GM21576 (cell line): ENCODE data around the gene SLITRK5.

Experiments used
- ATAC-seq: cut with Tn5 transposase; IDR thresholded peaks from one replicate; pipeline ENCODE4 v1.9.1; 2021; ENCODE audit warnings: mild to moderate bottlenecking, moderate library complexity; ENCODE audit not compliant: unreplicated experiment

SLITRK5 gene, protein sequence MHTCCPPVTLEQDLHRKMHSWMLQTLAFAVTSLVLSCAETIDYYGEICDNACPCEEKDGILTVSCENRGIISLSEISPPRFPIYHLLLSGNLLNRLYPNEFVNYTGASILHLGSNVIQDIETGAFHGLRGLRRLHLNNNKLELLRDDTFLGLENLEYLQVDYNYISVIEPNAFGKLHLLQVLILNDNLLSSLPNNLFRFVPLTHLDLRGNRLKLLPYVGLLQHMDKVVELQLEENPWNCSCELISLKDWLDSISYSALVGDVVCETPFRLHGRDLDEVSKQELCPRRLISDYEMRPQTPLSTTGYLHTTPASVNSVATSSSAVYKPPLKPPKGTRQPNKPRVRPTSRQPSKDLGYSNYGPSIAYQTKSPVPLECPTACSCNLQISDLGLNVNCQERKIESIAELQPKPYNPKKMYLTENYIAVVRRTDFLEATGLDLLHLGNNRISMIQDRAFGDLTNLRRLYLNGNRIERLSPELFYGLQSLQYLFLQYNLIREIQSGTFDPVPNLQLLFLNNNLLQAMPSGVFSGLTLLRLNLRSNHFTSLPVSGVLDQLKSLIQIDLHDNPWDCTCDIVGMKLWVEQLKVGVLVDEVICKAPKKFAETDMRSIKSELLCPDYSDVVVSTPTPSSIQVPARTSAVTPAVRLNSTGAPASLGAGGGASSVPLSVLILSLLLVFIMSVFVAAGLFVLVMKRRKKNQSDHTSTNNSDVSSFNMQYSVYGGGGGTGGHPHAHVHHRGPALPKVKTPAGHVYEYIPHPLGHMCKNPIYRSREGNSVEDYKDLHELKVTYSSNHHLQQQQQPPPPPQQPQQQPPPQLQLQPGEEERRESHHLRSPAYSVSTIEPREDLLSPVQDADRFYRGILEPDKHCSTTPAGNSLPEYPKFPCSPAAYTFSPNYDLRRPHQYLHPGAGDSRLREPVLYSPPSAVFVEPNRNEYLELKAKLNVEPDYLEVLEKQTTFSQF

GRCh38 chr13:87671031-87671752 lies at the start of gene SLITRK5:
Gene SLITRK5 (plus strand): TSS chr13:87671371. CDS start chr13:87675389, 4,018 bp downstream.
- ATAC-seq, result peak; percentile 92

DNA sequence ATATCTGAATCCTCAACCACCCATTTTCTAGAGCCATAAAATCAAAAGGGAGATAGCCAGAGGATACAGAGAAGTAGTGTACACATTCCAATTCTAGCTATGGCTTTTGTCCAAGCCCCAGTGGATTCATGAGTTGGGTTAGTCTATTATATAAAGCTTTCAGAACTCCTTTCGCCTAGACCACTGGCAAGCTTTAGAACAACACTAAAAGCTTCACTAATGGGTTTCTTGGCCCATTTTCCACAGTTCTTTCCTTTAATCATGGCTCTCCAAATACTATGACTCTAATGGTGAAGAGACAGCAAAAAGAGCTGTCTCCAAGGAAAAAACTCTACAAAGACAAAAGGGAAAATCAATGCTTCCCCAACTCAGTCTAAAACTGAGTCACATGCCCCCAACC lies 48.2 kb upstream of the SLITRK5 start:
- ATAC-seq, result no peak

DNA sequence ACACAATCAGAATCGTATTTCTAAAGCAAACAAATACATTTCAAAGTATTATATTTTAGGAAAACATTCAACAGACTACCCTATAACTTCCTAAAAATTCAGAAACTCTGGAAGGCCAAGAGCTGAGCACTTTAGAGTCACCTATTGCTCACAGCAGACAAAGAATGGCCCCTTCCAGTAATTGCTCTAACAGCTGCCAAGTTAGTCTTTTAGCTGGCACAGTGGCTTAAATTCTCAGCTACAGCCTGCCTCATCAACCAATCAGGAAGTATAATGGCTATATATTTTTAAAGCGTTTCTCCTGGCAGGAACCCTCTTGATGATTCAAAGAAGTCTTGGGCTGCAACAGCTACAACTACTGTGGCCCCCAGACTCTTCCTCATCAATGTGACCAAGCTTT lies 14.9 kb upstream of the SLITRK5 start:
- no peak for ATAC-seq

DNA sequence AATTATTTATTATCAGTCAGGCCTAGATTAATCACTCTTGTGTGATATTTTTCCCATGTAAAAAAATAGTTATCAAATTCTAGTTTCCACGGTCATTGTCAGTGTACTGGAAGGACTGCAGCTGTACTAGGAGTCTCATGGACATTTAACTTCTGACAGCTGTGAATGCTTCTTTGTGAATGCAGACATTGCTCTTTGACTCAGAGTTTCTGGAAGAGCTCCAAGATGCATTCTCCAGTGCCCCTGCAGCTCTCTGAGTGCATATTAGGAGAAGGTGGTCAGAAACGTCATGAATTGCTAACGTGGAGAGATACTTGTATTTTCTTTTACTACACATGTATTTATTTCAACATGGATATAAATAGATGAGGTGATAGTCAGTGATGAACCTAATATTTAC lies 9.7 kb upstream of the SLITRK5 start:
- no peak for ATAC-seq

DNA sequence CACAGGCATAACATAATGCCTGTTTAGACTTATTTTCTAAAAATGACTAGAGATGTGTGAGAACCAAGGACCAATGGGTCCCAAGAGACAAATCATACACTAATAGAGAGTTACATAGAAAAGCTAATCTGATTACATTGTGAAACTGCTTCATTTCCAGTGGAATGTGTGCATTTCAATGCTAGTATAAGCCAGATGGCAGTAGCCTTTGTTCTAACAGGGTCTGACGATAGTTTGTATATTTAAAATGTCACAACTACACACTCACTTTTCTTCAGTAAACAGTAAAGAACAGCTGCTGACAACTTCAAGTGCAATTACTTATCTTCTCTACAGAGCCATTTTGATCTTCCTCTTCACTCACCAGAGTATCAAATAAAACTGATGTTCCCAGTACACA lies 4.3 kb upstream of the SLITRK5 start:
- ATAC-seq, result no peak

GRCh38 chr13:87667686-87668085 lies 3.5 kb upstream of the SLITRK5 start:
- no peak for ATAC-seq

GRCh38 chr13:87669379-87669978 lies 1.7 kb upstream of the SLITRK5 start:
- ATAC-seq, result peak; percentile 44

- no peak for ATAC-seq
Observed at GRCh38 chr13:87671753-87672605, 808 bp downstream of the SLITRK5 start.

DNA sequence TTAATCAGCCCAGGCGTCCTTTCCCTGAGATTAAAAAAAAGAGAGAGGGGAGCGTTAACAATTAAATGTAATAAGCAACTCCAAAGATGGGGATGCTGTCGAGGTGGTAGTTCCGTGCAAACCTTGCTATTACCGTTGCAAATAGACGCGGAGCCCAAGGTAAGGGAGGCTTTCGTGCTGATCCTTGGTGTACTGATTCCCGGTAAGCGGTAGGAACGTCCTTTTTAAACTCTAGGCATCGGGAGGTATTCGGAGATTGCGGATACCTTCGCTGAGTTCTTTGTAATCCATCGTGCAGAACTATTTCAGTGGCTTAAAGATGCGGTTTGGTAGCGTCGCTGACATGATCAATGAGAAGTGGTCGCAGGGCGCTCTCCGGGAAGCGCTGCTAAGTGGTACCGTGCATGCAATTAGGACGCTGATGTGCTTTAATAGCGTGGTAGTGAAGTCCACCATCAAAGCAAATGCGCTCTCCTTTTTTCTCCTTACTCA lies 3.1 kb downstream of the SLITRK5 start:
- no peak for ATAC-seq

DNA sequence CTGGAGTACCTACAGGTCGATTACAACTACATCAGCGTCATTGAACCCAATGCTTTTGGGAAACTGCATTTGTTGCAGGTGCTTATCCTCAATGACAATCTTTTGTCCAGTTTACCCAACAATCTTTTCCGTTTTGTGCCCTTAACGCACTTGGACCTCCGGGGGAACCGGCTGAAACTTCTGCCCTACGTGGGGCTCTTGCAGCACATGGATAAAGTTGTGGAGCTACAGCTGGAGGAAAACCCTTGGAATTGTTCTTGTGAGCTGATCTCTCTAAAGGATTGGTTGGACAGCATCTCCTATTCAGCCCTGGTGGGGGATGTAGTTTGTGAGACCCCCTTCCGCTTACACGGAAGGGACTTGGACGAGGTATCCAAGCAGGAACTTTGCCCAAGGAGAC lies 4.7 kb downstream of the SLITRK5 start:
- ATAC-seq, result no peak

- ATAC-seq, result no peak
Observed at GRCh38 chr13:87676254-87677042, 5.3 kb downstream of the SLITRK5 start.

DNA sequence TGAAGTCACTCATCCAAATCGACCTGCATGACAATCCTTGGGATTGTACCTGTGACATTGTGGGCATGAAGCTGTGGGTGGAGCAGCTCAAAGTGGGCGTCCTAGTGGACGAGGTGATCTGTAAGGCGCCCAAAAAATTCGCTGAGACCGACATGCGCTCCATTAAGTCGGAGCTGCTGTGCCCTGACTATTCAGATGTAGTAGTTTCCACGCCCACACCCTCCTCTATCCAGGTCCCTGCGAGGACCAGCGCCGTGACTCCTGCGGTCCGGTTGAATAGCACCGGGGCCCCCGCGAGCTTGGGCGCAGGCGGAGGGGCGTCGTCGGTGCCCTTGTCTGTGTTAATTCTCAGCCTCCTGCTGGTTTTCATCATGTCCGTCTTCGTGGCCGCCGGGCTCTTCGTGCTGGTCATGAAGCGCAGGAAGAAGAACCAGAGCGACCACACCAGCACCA lies 5.9 kb downstream of the SLITRK5 start:
- no peak for ATAC-seq

- no peak for ATAC-seq
Observed at GRCh38 chr13:87677496-87678371, 6.6 kb downstream of the SLITRK5 start.

DNA sequence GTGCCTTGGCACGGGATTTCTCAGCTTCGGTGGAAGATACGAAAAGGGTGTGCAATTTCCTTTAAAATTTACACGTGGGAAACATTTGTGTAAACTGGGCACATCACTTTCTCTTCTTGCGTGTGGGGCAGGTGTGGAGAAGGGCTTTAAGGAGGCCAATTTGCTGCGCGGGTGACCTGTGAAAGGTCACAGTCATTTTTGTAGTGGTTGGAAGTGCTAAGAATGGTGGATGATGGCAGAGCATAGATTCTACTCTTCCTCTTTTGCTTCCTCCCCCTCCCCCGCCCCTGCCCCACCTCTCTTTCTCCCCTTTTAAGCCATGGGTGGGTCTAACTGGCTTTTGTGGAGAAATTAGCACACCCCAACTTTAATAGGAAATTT lies 7.2 kb downstream of the SLITRK5 start:
- ATAC-seq, result no peak

DNA sequence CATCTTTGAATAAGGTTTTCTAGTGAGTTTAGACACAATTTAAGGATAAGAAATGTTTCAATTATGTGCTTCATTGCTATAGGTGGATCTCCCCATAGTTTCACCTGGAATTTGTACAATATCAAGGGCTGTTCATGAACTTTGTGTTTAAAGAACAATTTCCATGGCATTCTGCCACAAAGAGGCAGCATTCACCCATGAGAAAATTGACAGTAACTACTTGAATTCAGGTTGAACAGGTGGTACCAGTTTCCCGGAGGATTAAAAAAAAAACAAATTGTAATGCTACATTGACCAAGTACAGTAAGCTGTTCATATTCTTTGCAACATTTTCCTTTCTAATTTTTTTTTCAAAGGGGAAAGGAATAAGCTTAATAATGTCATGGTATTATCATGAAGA lies 9.1 kb downstream of the SLITRK5 start:
- no peak for ATAC-seq

- no peak for ATAC-seq
Observed at GRCh38 chr13:87684850-87685742, 13.9 kb downstream of the SLITRK5 start.

GRCh38 chr13:87696458-87696857 lies 25.3 kb downstream of the SLITRK5 start:
- ATAC-seq, result no peak
